ENCODE measurements around the gene SETD2.

Gene SETD2

DNA sequence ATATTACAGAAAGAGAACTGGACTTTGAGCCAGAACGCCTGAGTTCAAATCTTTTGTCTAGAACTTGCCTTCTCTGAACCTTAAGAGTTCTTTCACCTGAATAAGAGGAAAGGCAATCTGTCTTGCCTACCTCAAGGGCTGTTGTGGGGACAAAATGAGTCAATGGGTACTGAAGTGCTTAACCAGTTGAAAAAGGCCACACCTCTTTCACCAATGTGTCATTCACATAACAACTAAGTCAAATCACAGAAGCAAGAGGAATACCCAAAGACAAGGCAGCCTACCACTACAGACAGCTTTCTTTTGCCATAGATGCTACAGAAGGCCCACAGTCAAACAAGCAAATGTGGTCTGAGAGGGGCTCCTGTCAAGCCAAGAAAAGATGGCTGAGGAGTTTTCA is 144.7 kb downstream of the SETD2 start:
- no peak for TF ChIP-seq CTCF (IDR thresholded peaks at IDR 0.05; ENCODE audit: extremely low read depth, missing control alignments)
- peak; percentile 47 for DNase-seq (ENCODE audit: low spot score)

GRCh38 chr3:47018269-47018611 is 145.7 kb downstream of the SETD2 start:
- no peak for TF ChIP-seq CTCF (IDR thresholded peaks at IDR 0.05; ENCODE audit: extremely low read depth, missing control alignments)
- no peak for DNase-seq (ENCODE audit: low spot score)

DNA sequence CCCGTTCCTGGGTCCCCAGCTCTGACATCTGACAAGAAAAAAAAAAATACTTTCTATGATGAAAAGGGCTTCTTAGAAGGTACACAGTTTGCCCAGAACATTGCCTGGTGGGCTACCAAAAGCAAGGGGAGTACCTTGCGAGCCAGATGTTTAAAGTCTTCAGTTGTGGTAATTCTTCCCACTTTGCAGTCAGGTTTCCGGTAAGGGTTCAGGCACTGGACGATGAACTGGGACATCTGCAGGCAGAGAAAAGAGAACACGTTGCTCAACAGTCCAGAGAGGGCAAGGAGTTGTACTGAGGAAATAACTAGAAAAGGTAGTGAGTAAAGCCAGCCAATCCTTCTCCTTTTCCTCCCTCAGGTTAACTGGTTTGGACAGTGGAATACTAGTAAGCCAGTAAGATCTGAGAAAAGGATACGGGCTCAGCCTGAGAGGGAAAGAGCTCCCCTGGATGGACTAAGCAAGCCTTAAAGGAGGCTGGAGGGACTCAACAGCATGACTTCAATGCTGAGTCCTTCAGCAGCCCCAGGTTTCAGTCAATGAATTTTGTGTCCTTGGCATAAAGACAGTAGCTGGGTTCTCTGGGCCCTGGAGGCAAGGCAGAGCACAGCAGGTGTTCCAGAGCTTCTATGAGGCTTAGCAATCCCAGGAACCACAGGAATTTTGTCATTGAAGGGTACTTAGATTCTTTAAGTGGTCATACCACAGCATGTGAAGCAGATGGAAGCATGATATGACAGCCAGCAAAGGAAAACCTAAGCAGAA is 146.2 kb downstream of the SETD2 start:
- no peak for DNase-seq (ENCODE audit: low spot score)
- TF ChIP-seq CTCF (IDR thresholded peaks at IDR 0.05; ENCODE audit: extremely low read depth, missing control alignments): no peak

DNA sequence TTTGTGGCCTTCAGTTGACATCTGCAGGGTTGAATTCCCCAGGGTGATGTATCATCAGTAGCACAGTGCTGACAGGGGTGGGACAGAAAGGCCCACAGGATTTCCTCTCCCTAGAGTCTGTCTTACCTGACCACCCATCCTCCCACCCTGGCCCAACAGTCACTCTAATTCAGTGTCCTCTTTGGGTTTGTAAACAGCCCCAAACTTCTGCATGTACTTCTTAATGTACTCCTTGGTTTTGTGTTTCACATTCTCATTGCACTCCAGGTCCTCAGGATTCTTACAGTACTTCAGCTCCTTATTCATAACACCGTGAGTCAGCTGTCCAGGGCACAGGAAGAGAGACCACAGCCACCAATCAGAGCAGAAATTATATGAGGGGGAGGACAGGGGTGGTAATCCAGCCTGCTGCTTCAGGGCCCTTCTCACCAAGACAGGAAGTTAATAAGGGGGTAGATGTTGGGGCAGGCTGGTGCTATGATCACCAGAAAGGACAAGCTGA is 146.9 kb downstream of the SETD2 start:
- TF ChIP-seq CTCF (IDR thresholded peaks at IDR 0.05; ENCODE audit: extremely low read depth, missing control alignments): no peak
- DNase-seq (ENCODE audit: low spot score): peak; percentile 49

- no peak for TF ChIP-seq CTCF (IDR thresholded peaks at IDR 0.05; ENCODE audit: extremely low read depth, missing control alignments)
- DNase-seq (ENCODE audit: low spot score): no peak
Measured at GRCh38 chr3:47016086-47016933, 147.6 kb downstream of the SETD2 start.

- TF ChIP-seq CTCF (IDR thresholded peaks at IDR 0.05; ENCODE audit: extremely low read depth, missing control alignments): no peak
- no peak for DNase-seq (ENCODE audit: low spot score)
Measured at GRCh38 chr3:47015151-47015550, 148.8 kb downstream of the SETD2 start.

GRCh38 chr3:47014036-47014435 is 149.9 kb downstream of the SETD2 start:
- DNase-seq (ENCODE audit: low spot score): no peak
- TF ChIP-seq CTCF (IDR thresholded peaks at IDR 0.05; ENCODE audit: extremely low read depth, missing control alignments): no peak
